ENCODE results near the gene GALNT10. TPM values are rescaled to one million over a fixed set of nuclear protein-coding genes. Genes with fewer than 3 reads are reported as not detected.
A peak's percentile ranks its signal among the peaks of the same experiment; 100 is the strongest.

GALNT10 gene
- total and polyA plus RNA-seq, 2 experiments from 2014 or later, result 43.0 to 45.9 TPM

DNA sequence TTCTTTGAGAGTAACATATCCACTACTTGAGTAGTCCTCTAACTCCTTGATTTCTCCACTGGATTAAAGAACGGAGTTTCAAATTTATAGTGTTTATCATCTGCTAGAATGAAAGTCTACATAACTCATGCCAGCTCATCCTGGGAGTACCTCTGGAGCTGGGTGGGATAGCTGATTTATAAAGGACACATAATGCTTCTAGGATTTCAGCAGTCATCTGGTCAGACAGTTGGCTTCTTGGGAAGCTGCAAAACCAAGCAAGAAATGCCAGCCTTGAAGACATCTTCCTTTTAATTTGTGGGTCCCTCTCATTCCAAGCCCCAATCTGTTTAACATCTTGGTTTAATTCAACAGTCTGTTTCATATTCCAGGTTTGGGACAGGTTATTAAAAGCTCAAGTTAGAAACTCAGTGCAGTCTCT is 3.2 kb downstream of the GALNT10 start:
- H3K4me3 ChIP-seq, result no peak overlapping the region
- no peaks in the 10 kb centered on the region for H3K36me3 ChIP-seq (replicated peaks; ENCODE audit: insufficient read depth, low read depth)
- TF ChIP-seq, protein P1, sequence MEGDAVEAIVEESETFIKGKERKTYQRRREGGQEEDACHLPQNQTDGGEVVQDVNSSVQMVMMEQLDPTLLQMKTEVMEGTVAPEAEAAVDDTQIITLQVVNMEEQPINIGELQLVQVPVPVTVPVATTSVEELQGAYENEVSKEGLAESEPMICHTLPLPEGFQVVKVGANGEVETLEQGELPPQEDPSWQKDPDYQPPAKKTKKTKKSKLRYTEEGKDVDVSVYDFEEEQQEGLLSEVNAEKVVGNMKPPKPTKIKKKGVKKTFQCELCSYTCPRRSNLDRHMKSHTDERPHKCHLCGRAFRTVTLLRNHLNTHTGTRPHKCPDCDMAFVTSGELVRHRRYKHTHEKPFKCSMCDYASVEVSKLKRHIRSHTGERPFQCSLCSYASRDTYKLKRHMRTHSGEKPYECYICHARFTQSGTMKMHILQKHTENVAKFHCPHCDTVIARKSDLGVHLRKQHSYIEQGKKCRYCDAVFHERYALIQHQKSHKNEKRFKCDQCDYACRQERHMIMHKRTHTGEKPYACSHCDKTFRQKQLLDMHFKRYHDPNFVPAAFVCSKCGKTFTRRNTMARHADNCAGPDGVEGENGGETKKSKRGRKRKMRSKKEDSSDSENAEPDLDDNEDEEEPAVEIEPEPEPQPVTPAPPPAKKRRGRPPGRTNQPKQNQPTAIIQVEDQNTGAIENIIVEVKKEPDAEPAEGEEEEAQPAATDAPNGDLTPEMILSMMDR (IDR thresholded peaks at IDR 0.05; ENCODE audit: poor library complexity), result no peak
- TF ChIP-seq EZH2phosphoT487 (IDR thresholded peaks at IDR 0.05; ENCODE audit: low read depth, severe bottlenecking, unreplicated experiment), result no peak
- no peak for TF ChIP-seq EZH2 (IDR thresholded peaks at IDR 0.05; ENCODE audit: borderline replicate concordance)
- WGBS (ENCODE audit: low lambda C conversion rate, missing lambda C conversion rate), result 41% methylated on average over 1 of the region's 1 CpG
- H2AFZ ChIP-seq, result no peak overlapping the region
- peak overlapping the region; percentile 21 for H3K27ac ChIP-seq
- H3K4me2 ChIP-seq, result peak overlapping the region; percentile 27
- no peaks in the 10 kb centered on the region for H4K20me1 ChIP-seq (ENCODE audit: insufficient read depth, poor library complexity, severe bottlenecking)
- H3K4me1 ChIP-seq (ENCODE audit: insufficient read depth), result peaks cover 37% of the 10 kb centered on the region
- no peaks in the 10 kb centered on the region for H3K9me2 ChIP-seq (replicated peaks; ENCODE audit: insufficient read depth)
- no peak for DNase-seq (ENCODE audit: low spot score)
- peaks cover 6% of the 10 kb centered on the region for H3K27me3 ChIP-seq
- H3K9me3 ChIP-seq (ENCODE audit: low read depth), result no peaks in the 10 kb centered on the region
- peaks cover 14% of the 10 kb centered on the region for H3K79me2 ChIP-seq

DNA sequence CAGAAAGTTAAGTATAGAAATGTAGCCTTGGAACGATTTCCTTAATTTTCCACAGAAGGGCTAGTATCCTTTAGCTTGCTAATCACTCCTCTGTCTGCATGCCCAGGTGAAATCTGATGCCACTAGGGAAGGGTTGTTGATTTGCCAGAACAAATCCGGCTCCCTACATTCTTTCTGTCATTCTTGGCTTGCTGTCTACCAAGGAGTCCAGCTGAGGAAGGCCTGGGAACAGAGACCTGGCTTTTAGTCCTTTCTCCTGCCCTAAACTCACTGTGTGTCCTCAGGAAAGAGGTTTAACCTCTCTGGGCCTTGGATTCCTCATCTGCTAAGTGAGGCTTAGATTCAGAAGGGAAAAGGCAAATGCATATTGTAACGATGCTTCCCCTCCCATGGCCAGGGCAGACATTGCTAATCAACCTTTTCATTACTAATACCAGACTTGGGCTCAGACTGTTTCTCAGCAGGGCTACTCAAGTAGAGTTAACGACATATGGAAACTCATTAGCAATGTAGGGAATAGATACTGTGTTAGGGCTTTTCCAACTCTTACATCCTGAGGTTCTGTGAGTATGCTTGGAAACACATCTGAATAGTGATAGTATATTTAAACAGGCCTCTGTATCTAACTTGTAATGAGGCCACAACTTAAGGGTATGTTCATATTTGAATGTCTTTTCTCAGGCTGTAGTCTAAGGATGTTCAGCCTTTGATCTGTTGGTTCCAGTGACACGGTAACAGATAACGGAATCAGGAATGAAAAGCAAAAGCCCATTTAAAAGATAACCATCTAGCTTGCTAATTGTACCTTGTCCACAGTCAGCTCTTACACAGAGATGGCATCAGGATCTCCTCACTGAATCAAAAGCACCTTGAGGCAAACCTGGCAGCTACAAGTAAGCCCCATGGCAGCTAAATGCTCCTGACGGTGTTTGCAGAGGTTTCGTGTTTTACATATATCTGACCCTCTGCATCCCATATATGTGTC is 4.1 kb downstream of the GALNT10 start:
- Histone ChIP-seq H3K9me2 (replicated peaks; ENCODE audit: insufficient read depth) (no peaks in the 10 kb centered on the region), H3K4me2 (peak overlapping the region; percentile 27), H3K4me1 (ENCODE audit: insufficient read depth) (peaks cover 38% of the 10 kb centered on the region), H3K79me2 (peaks cover 14% of the 10 kb centered on the region), H3K36me3 (replicated peaks; ENCODE audit: insufficient read depth, low read depth) (no peaks in the 10 kb centered on the region), H4K20me1 (ENCODE audit: insufficient read depth, poor library complexity, severe bottlenecking) (no peaks in the 10 kb centered on the region), H3K27ac (peak overlapping the region; percentile 21), H3K9me3 (ENCODE audit: low read depth) (no peaks in the 10 kb centered on the region), H3K27me3 (no peaks in the 10 kb centered on the region), H2AFZ (no peak overlapping the region), H3K4me3 (no peak overlapping the region)
- TF ChIP-seq, protein P1 (IDR thresholded peaks at IDR 0.05; ENCODE audit: poor library complexity), result no peak
- TF ChIP-seq EZH2 (IDR thresholded peaks at IDR 0.05; ENCODE audit: borderline replicate concordance) (no peak), EZH2phosphoT487 (IDR thresholded peaks at IDR 0.05; ENCODE audit: low read depth, severe bottlenecking, unreplicated experiment) (no peak)
- no peak for DNase-seq (ENCODE audit: low spot score)
- 61% methylated on average over 8 of the region's 8 CpGs for WGBS (ENCODE audit: low lambda C conversion rate, missing lambda C conversion rate)

- no peaks in the 10 kb centered on the region for H3K36me3 ChIP-seq (replicated peaks; ENCODE audit: insufficient read depth, low read depth)
- H2AFZ ChIP-seq, result no peak overlapping the region
- 100% methylated on average over 1 of the region's 1 CpG for WGBS (ENCODE audit: low lambda C conversion rate, missing lambda C conversion rate)
- H3K9me3 ChIP-seq (ENCODE audit: low read depth), result no peaks in the 10 kb centered on the region
- no peak overlapping the region for H3K27ac ChIP-seq
- DNase-seq (ENCODE audit: low spot score), result no peak
- no peak overlapping the region for H3K4me3 ChIP-seq
- H4K20me1 ChIP-seq (ENCODE audit: insufficient read depth, poor library complexity, severe bottlenecking), result no peaks in the 10 kb centered on the region
- peaks cover 21% of the 10 kb centered on the region for H3K79me2 ChIP-seq
- H3K27me3 ChIP-seq, result no peaks in the 10 kb centered on the region
- H3K4me1 ChIP-seq (ENCODE audit: insufficient read depth), result peaks cover 38% of the 10 kb centered on the region
- no peak overlapping the region for H3K4me2 ChIP-seq
- TF ChIP-seq EZH2 (IDR thresholded peaks at IDR 0.05; ENCODE audit: borderline replicate concordance) (no peak), EZH2phosphoT487 (IDR thresholded peaks at IDR 0.05; ENCODE audit: low read depth, severe bottlenecking, unreplicated experiment) (no peak)
- H3K9me2 ChIP-seq (replicated peaks; ENCODE audit: insufficient read depth), result no peaks in the 10 kb centered on the region
Observed at GRCh38 chr5:154196281-154196680, 5.7 kb downstream of the GALNT10 start.
